ENCODE measurements around the gene AUTS2. TPM values are rescaled to one million over a fixed set of nuclear protein-coding genes. Genes with fewer than 3 reads are reported as not detected.

The AUTS2 gene
- total and polyA plus RNA-seq, 10 of the 15 experiments (the other 5 are each of a cell fraction or from before 2014, with no cell fraction given), result 6.4 to 55.6 (median 21.6) TPM

GRCh38 chr7:70679661-70680060 lies 1081.4 kb downstream of the AUTS2 start (continued):
- TF ChIP-seq MLLT1 (IDR thresholded peaks at IDR 0.05) (no peak), GABPA (IDR thresholded peaks at IDR 0.05; ENCODE audit: low read depth) (no peak), IRF3 (IDR thresholded peaks at IDR 0.05) (no peak), CHD1 (IDR thresholded peaks at IDR 0.05; ENCODE audit: low read depth, low read length) (no peak), FOXK2 (IDR thresholded peaks at IDR 0.05) (no peak), EED (IDR thresholded peaks at IDR 0.05; ENCODE audit: low read depth) (peak; percentile 47; the same call in 1 of the 2 replicates), BCL3 (IDR thresholded peaks at IDR 0.05; ENCODE audit: borderline replicate concordance, insufficient read depth, low read depth, low read length, poor library complexity, severe bottlenecking) (no peak), HCFC1 (IDR thresholded peaks at IDR 0.05; ENCODE audit: low read length) (no peak), SP1 (IDR thresholded peaks at IDR 0.05; ENCODE audit: low read depth, low read length) (no peak), BCL11A (IDR thresholded peaks at IDR 0.05; ENCODE audit: low read depth, low read length) (0 out of 2 replicates have a peak, but pooled peaks have one; percentile 18), MEF2B (IDR thresholded peaks at IDR 0.05; ENCODE audit: partially characterized antibody, poor library complexity, severe bottlenecking) (no peak), PML (IDR thresholded peaks at IDR 0.05; ENCODE audit: low read length) (no peak), SMAD1 (IDR thresholded peaks at IDR 0.05; ENCODE audit: low read depth, partially characterized antibody) (no peak), RAD21 (IDR thresholded peaks at IDR 0.05; ENCODE audit: insufficient read depth, low read depth, low read length) (no peak), EZH2 (IDR thresholded peaks at IDR 0.05; ENCODE audit: borderline replicate concordance, control insufficient read depth, low read depth, low read length) (no peak), MYC (IDR thresholded peaks at IDR 0.05; ENCODE audit: insufficient read depth, insufficient read length, insufficient replicate concordance, low read length, severe bottlenecking) (no peak), ZZZ3 (IDR thresholded peaks at IDR 0.05; ENCODE audit: control insufficient read depth, insufficient read length, low read depth) (no peak), IRF4 (IDR thresholded peaks at IDR 0.05; ENCODE audit: low read depth, low read length) (no peak), HDAC6 (IDR thresholded peaks at IDR 0.05; ENCODE audit: unreplicated experiment) (no peak), FOXM1 (IDR thresholded peaks at IDR 0.05; ENCODE audit: low read depth, low read length) (0 out of 2 replicates have a peak, but pooled peaks have one; percentile 15), CEBPZ (IDR thresholded peaks at IDR 0.05; ENCODE audit: low read depth, low read length) (no peak), IRF5 (IDR thresholded peaks at IDR 0.05; ENCODE audit: borderline replicate concordance) (no peak), MAX (IDR thresholded peaks at IDR 0.05; ENCODE audit: low read depth, low read length) (no peak)

Data from GM12878 (cell line).